ENCODE data around the gene ADAM12.

DNA sequence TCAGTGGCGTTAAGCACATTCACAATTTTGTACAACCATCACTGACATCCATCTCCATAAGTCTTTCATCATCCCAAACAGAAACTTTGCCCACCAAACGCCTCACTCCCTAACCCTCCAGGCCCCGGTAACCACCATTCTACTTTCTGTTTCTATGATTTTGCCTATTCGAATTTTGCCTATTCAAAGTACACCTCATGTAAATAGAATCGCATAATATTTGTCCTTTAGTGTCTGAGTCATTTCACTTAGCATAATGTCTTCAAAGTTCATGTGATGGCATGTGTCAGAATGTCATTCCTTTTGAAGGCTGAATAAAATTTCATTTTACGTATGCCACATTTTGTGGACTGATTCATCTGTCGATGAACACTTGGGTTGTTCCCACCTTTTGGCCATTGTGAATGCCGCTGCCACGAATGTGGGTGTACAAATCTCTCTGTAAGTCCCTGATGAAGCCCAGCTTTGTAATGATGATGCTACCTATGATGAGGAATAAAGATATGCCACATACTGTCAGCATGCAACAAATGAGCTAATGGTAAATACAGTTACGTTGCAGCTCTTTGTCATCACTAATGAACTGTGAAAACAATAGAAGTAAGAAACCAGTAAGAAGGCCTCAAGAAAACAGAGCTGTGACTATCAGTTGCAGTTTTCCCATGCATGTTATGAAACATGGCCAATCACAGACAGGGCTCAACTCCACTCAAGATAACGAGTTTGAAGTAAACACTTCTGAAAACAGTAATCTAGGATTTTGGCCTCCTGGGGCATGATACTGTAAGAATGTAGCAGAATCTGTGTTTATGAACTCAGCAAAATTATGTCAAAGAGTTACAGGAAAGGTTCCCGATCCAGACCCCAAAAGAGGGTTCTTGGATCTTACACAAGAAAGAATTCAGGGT lies 120.0 kb downstream of the ADAM12 start:
- TF ChIP-seq POLR2A (IDR thresholded peaks at IDR 0.05) (no peak), CTCF (IDR thresholded peaks at IDR 0.05) (no peak)

Measured in adrenal gland (tissue), 5 donors.